K562 (cell line): ENCODE measurements around the gene IRF4. TPM values are rescaled to one million over a fixed set of nuclear protein-coding genes. Genes with fewer than 3 reads are reported as not detected.
"Not testable (repeated sequence)": the region's sequence is repeated elsewhere in the genome, so short reads cannot be mapped to it uniquely, and the experiment has no call there.

Experiments used
- ATAC-seq: fragments of 200-7000 bp; cut with Tn5 transposase; 3 replicates; pipeline ENCODE4 v1.9.1; 2020; ENCODE audit warnings: moderate library complexity
- BruUV-seq: library from RNA; stranded (reverse); fragments of 400-500 nt; replicated peaks from 2 replicates; lab custom pipeline; 2021; lab: Mats Ljungman, UMichigan
- CTCF ChIA-PET: fragments of 300-600 bp; formaldehyde crosslinking; extraction: SDS; loops from one replicate; lab custom pipeline; 2021; ENCODE audit warnings: low intra/inter-chr PET ratio; lab: Yijun Ruan, JAX
- POLR2A ChIA-PET: fragments of 300-600, 350-650 bp; sonication (Branson Sonifier 250); formaldehyde crosslinking; extraction: SDS; loops from one replicate; lab custom pipeline; 2021; ENCODE audit warnings: antibody characterized with exemption, inconsistent platforms; lab: Yijun Ruan, JAX
- DNase-seq, 4 experiments: peaks; one replicate each; pipeline versions ENCODE4 v3.0.0 to v3.0.0-alpha.2; 2011 to 2018; ENCODE audit warnings: low spot score in 3 of 4, mixed read lengths in 3 of 4; ENCODE audit errors: extremely low read depth in 1 of 4
- FAIRE-seq: peaks from 2 replicates; lab custom pipeline; 2011; peaks lifted over from hg19 to GRCh38; lab: Jason Lieb, UNC
- H2AFZ ChIP-seq: 2 replicates; pipeline ENCODE4 v1.6.0; 2011; ENCODE audit warnings: low read depth, low read length, control low read depth, inconsistent platforms
- H3K27ac ChIP-seq: fragments of 200-600 bp; 3 replicates; pipeline ENCODE4 v1.8.0; 2011; ENCODE audit warnings: low read depth, mild to moderate bottlenecking, control low read depth, inconsistent platforms, low read length, moderate library complexity, mixed read lengths; ENCODE audit errors: extremely low read depth
- H3K27me3 ChIP-seq, 2 experiments: fragments of 300-600 bp in 1 of 2; 2 replicates in 1 of 2; 3 replicates in 1 of 2; pipeline versions ENCODE4 v1.6.0 to v1.8.0; 2011; ENCODE audit warnings: inconsistent platforms in 2 of 2, low read length in 2 of 2, mild to moderate bottlenecking in 1 of 2, mixed read lengths in 1 of 2, moderate library complexity in 1 of 2; ENCODE audit not compliant: control insufficient read depth in 2 of 2, insufficient read depth in 2 of 2
- H3K36me3 ChIP-seq: fragments of 300-600 bp; 3 replicates; pipeline ENCODE4 v1.8.0; 2011; ENCODE audit warnings: mild to moderate bottlenecking, low read length, inconsistent platforms; ENCODE audit not compliant: control insufficient read depth, insufficient read depth
- H3K4me1 ChIP-seq, 2 experiments: fragments of 200-600 bp in 1 of 2; replicated peaks in 1 of 2; 2 replicates in 1 of 2; 3 replicates in 1 of 2; pipeline versions ENCODE4 v1.5.1 to v1.8.0; 2011; ENCODE audit warnings: inconsistent platforms in 2 of 2, low read length in 2 of 2, mild to moderate bottlenecking in 1 of 2, mixed read lengths in 1 of 2, moderate library complexity in 1 of 2; ENCODE audit not compliant: control insufficient read depth in 2 of 2, insufficient read depth in 2 of 2
- H3K4me2 ChIP-seq: 2 replicates; pipeline ENCODE4 v1.6.1; 2011; ENCODE audit warnings: low read length, control low read depth, inconsistent platforms, mixed read lengths; ENCODE audit not compliant: insufficient read depth
- H3K4me3 ChIP-seq: fragments of 200-600 bp; sonication (generic), shearing (Covaris generic); 2 replicates; pipeline ENCODE4 v1.5.1; 2016; ENCODE audit warnings: control low read depth, inconsistent platforms
- H3K79me2 ChIP-seq: fragments of 200-600 bp; 3 replicates; pipeline ENCODE4 v1.8.0; 2011; ENCODE audit warnings: low read length, inconsistent platforms; ENCODE audit not compliant: control insufficient read depth, insufficient read depth
- H3K9ac ChIP-seq, 2 experiments: 2 replicates each; pipeline versions ENCODE4 v1.6.0 to v1.6.1; 2011; ENCODE audit warnings: low read depth in 2 of 2, low read length in 2 of 2, control low read depth in 1 of 2, inconsistent platforms in 1 of 2, mild to moderate bottlenecking in 1 of 2, mixed read lengths in 1 of 2; ENCODE audit not compliant: insufficient read depth in 1 of 2
- H3K9me1 ChIP-seq: one replicate; pipeline ENCODE4 v1.6.0; 2011; ENCODE audit warnings: inconsistent platforms, mild to moderate bottlenecking, low read length, moderate library complexity; ENCODE audit not compliant: control insufficient read depth, insufficient read depth
- H3K9me3 ChIP-seq: replicated peaks from 2 replicates; pipeline ENCODE4 v1.5.1; 2011; ENCODE audit warnings: low read depth, low read length, inconsistent platforms; ENCODE audit not compliant: control insufficient read depth, insufficient read depth
- H4K20me1 ChIP-seq: replicated peaks from 2 replicates; pipeline ENCODE4 v1.6.1; 2011; ENCODE audit warnings: low read length, inconsistent platforms, mixed read lengths; ENCODE audit not compliant: control insufficient read depth, insufficient read depth
- ELF4 ChIP-seq: fragments of 450-650 bp; formaldehyde crosslinking; IDR thresholded peaks from 2 replicates; pipeline ENCODE4 v1.4.0; 2022; ENCODE audit warnings: missing genetic modification characterization
- EZH2 ChIP-seq: IDR thresholded peaks from 2 replicates; pipeline ENCODE4 v1.6.1; 2012; ENCODE audit warnings: low read depth, mild to moderate bottlenecking, inconsistent platforms, low read length, borderline replicate concordance
- L3MBTL2 ChIP-seq: fragments of 450-650 bp; IDR thresholded peaks from 2 replicates; pipeline ENCODE4 v1.6.1; 2016; ENCODE audit warnings: mild to moderate bottlenecking, moderate library complexity
- SNRNP70 ChIP-seq: fragments of 200-400 bp; formaldehyde crosslinking; optimal IDR thresholded peaks from 2 replicates; pipeline ENCODE3; 2017; ENCODE audit warnings: low read depth, low read length
- TBP ChIP-seq: optimal IDR thresholded peaks from 2 replicates; pipeline ENCODE3; 2011; ENCODE audit warnings: low read depth, low read length, improper control_type of control experiment
- WGBS: fragments of 100-300 bp; shearing (Covaris generic); methylation state at CpG from one replicate; pipeline ENCODE4 v1.1.6; 2016; ENCODE audit warnings: low coverage, mixed read lengths; ENCODE audit not compliant: insufficient coverage; ENCODE audit errors: missing lambda C conversion rate; 5-methylcytosine and 5-hydroxymethylcytosine counted together
- in situ Hi-C: fragments of 300-500 bp; cut with MboI; formaldehyde crosslinking; loops from 4 replicates; pipeline ENCODE4 v1.15.0; 2018; ENCODE audit warnings: inconsistent platforms, mixed read lengths
- intact Hi-C: fragments of 100-400 bp; cut with micrococcal nuclease; formaldehyde crosslinking; loops from 2 replicates; pipeline ENCODE4 v1.14.2; 2022
- polyA plus RNA-seq, 8 experiments: library from polyadenylated mRNA; depleted of rRNA in 4 of 8; stranded (reverse) in 5 of 8; unstranded in 3 of 8; fragments of >200 nt; fragmentation: Nextera tagmentation in 2 of 8; fragmentation: Illumina TruSeq in 1 of 8; extraction: Ambion mirVana in 2 of 8; extraction: Trizol in 1 of 8; gene quantifications; 2 replicates each; pipeline versions ENCODE4 v1.2.1 to v1.2.3, GENCODE V29; 2011 to 2014; ENCODE audit warnings: inconsistent platforms in 1 of 8, missing spikeins in 1 of 8
- total RNA-seq, 7 experiments: library from RNA; depleted of rRNA in 6 of 7; stranded (reverse); fragments of >200 nt in 6 of 7; fragmentation: Illumina TruSeq in 2 of 7; extraction: Trizol in 2 of 7; gene quantifications; 2 replicates each; pipeline versions ENCODE4 v1.2.1 to v1.2.3, GENCODE V29; 2011 to 2021; ENCODE audit warnings: low replicate concordance in 1 of 7
- TF ChIP-seq, protein P1 (sequence below), 2 experiments: IDR thresholded peaks; 2 replicates each; pipeline ENCODE4 v1.6.1; 2011; ENCODE audit warnings: borderline replicate concordance in 1 of 2, control low read depth in 1 of 2, low read depth in 1 of 2, low read length in 1 of 2, mild to moderate bottlenecking in 1 of 2, mixed read lengths in 1 of 2, moderate library complexity in 1 of 2; ENCODE audit not compliant: insufficient read depth in 1 of 2, insufficient read length in 1 of 2, poor library complexity in 1 of 2, severe bottlenecking in 1 of 2; ENCODE audit errors: extremely low read depth in 1 of 2
- TF ChIP-seq, protein P2 (sequence below): sonication (generic); formaldehyde crosslinking; IDR thresholded peaks from 2 replicates; pipeline ENCODE4 v1.5.0; 2020; ENCODE audit warnings: missing genetic modification reagents
- TF ChIP-seq, protein P3 (sequence below): sonication (generic); formaldehyde crosslinking; IDR thresholded peaks from 2 replicates; pipeline ENCODE4 v1.8.0; 2022; ENCODE audit warnings: missing genetic modification reagents, mild to moderate bottlenecking, borderline replicate concordance

IRF4 gene
- total and polyA plus RNA-seq, 9 of the 15 experiments (the other 6 are each of a cell fraction or from before 2014, with no cell fraction given), result 0.05 to 0.33 (median 0.09) TPM; not detected in 6

DNA sequence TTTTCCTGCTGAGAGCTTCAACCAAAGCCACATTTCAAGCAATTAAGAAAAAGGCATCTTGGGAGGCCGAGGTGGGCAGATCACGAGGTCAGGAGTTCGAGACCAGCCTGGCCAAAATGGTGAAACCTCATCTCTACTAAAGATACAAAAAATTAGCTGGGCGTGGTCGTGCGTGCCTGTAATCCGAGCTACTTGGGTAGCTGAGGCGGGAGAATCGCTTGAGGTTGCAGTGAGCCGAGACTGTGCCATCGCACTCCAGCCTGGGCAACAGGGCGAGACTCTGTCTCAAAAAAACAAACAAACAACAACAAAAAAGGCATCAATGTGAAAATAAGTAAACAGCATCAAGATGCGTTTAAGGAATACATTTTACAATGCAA lies 13.9 kb upstream of the IRF4 start:
- H4K20me1 ChIP-seq, H3K9ac ChIP-seq, in situ Hi-C loops, H3K4me2 ChIP-seq, H3K9me1 ChIP-seq, BruUV-seq, DNase-seq, FAIRE-seq, ATAC-seq, H3K4me3 ChIP-seq, H3K9me3 ChIP-seq, H3K36me3 ChIP-seq, H3K4me1 ChIP-seq, H3K79me2 ChIP-seq, intact Hi-C loops, CTCF ChIA-PET, H2AFZ ChIP-seq, H3K27ac ChIP-seq: not testable (repeated sequence)
- POLR2A ChIA-PET, result interaction anchor here (0.6 to 0.7 kb wide), 2 partner anchors 38 to 211 kb away, joined by 3 read pairs; no protein-coding TSS in a partner anchor
- WGBS, result 2% methylated on average over 13 of the region's 13 CpGs
- 0 out of 2 replicates have a peak, but pooled peaks have one; percentile 12 for TF ChIP-seq ELF4 (CRISPR knock-in tag)
- peaks cover 75 to 77% of the 10 kb centered on the region in 2 experiments for H3K27me3 ChIP-seq

DNA sequence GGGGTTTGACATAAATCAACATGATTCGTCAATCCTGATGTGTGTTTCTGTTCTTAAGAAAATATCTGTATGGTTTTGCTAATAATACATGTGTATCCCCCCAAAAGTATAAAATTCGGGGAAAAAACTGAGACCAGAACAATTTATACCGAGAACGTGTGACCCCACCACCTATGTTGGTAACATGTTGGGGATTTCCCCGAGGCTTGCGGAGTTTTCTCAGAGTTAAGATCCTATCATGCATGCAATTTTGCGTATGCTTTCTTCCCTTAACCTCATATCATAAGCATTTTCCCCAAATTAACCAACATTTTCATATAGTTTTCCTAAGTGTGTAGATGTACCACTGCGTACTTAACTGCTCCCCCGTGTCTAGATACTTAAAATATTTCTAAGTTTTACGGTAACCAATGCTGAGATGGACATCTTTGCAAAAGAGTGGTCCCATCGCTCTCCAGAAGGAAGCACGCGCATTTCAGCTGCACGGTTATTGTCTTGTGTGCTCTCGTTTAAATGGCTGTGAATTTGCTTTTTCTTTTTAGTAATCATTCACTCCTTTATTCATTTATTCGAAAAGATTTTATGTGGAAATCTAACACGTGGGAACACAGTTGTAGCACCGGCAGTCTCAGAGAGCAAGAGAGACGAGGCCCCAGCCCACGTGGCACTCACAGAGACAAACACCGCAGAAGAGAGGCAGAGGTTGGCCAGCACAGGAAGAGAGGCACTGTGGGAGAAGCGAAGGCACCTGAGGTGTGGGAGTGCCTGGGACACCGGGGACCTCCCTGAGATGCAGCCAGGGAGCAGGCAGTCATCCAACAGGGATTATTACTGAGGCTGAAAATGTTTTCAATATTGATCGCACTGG lies 13.2 kb upstream of the IRF4 start:
- Histone ChIP-seq H3K79me2 (no peaks in the 10 kb centered on the region), H3K9ac (no peak overlapping the region), H3K27me3 (peaks cover 75 to 76% of the 10 kb centered on the region in 2 experiments), H3K4me3 (no peak overlapping the region), H3K4me2 (no peak overlapping the region), H4K20me1 (peaks cover 5% of the 10 kb centered on the region; the same call in 1 of the 2 replicates), H3K9me3 (no peaks in the 10 kb centered on the region), H3K36me3 (no peaks in the 10 kb centered on the region), H3K9me1 (no peaks in the 10 kb centered on the region), H3K4me1 (peaks cover 0 to 4% of the 10 kb centered on the region in 2 experiments; a peak in 1 of 5 replicates), H2AFZ (no peak overlapping the region), H3K27ac (no peak overlapping the region)
- DNase-seq (no peak), ATAC-seq (peak; percentile 28), FAIRE-seq (peak; percentile 15)
- BruUV-seq, result no TSS peak
- ChIA-PET POLR2A (no interaction called here), CTCF (no interaction called here)
- in situ Hi-C loops, result no loop called here
- 8% methylated on average over 24 of the region's 24 CpGs for WGBS
- intact Hi-C loops, result no loop called here
- TF ChIP-seq L3MBTL2 (peak; percentile 20; the same call in 1 of the 2 replicates), TBP (no peak), SNRNP70 (no peak), EZH2 (0 out of 2 replicates have a peak, but pooled peaks have one; percentile 56)
- TF ChIP-seq, protein P1, sequence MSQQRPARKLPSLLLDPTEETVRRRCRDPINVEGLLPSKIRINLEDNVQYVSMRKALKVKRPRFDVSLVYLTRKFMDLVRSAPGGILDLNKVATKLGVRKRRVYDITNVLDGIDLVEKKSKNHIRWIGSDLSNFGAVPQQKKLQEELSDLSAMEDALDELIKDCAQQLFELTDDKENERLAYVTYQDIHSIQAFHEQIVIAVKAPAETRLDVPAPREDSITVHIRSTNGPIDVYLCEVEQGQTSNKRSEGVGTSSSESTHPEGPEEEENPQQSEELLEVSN (IDR thresholded peaks at IDR 0.05; ENCODE audit: borderline replicate concordance in 1 of 2, extremely low read depth in 1 of 2, insufficient read depth in 1 of 2, insufficient read length in 1 of 2, low read depth in 1 of 2, low read length in 1 of 2, poor library complexity in 1 of 2, severe bottlenecking in 1 of 2), result peak in 1 of 2 experiments; percentile 43
- TF ChIP-seq, protein P2, sequence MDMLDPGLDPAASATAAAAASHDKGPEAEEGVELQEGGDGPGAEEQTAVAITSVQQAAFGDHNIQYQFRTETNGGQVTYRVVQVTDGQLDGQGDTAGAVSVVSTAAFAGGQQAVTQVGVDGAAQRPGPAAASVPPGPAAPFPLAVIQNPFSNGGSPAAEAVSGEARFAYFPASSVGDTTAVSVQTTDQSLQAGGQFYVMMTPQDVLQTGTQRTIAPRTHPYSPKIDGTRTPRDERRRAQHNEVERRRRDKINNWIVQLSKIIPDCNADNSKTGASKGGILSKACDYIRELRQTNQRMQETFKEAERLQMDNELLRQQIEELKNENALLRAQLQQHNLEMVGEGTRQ (CRISPR knock-in tag), result peak; percentile 31; the same call in 1 of the 2 replicates
- TF ChIP-seq, protein P3, sequence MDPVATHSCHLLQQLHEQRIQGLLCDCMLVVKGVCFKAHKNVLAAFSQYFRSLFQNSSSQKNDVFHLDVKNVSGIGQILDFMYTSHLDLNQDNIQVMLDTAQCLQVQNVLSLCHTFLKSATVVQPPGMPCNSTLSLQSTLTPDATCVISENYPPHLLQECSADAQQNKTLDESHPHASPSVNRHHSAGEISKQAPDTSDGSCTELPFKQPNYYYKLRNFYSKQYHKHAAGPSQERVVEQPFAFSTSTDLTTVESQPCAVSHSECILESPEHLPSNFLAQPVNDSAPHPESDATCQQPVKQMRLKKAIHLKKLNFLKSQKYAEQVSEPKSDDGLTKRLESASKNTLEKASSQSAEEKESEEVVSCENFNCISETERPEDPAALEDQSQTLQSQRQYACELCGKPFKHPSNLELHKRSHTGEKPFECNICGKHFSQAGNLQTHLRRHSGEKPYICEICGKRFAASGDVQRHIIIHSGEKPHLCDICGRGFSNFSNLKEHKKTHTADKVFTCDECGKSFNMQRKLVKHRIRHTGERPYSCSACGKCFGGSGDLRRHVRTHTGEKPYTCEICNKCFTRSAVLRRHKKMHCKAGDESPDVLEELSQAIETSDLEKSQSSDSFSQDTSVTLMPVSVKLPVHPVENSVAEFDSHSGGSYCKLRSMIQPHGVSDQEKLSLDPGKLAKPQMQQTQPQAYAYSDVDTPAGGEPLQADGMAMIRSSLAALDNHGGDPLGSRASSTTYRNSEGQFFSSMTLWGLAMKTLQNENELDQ (CRISPR knock-in tag), result no peak
